Measurements from ENCODE around the gene AKR1B15.

DNA sequence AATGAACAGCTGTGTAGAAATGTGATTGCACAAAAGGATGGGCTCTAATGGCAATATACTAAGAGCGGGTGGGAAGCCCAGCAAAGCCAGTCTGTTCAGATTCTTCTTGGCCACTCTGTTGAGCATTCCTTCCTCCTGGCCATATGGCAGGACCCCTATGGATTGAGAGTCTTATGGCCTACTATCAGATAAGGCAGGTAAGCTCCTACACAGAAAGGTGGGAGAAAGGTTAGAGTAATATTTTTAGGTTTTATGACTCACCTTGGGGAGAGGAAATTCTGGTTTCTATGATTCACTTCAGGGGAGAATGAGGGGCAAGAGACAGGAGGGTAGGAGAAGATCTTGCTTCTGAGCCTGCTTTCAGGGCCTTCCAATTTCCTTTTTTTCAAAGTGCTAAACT lies 36.6 kb upstream of the AKR1B15 start:
- TF ChIP-seq EZH2 (IDR thresholded peaks at IDR 0.05) (no peak), POLR2AphosphoS5 (IDR thresholded peaks at IDR 0.05; ENCODE audit: borderline replicate concordance, low read depth, low read length) (no peak), FOXP2 (optimal IDR thresholded peaks at IDR 0.05; ENCODE audit: control extremely low read depth, extremely low read length, insufficient read depth) (no peak)

All from SK-N-MC (cell line).